GM12872 (cell line): ENCODE data around the gene ADAT1.

Source experiments
- TF ChIP-seq, protein P1 (sequence below): IDR thresholded peaks from 3 replicates; pipeline ENCODE4 v1.5.1; 2011; ENCODE audit warnings: low read depth, mild to moderate bottlenecking, low read length, moderate library complexity; ENCODE audit not compliant: insufficient read depth

Gene ADAT1

DNA sequence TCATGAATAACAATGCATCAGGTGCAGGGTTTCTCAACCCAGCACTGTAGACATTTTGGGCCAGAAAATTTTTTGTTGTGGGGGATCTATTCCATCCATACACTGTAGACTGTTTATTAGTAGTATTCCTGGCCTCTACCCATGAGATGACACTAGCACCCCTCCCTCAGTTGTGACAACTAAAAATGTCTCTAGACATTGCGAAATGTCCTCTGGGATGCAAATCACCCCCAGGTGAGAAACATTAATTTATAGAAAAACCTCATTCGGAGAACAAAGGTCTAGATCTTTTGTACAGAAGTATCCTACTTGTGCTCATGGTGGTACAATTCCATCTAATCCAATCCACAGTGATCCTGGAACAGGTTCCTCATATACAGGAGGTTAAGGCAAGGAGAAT lies 4.3 kb downstream of the ADAT1 start:
- TF ChIP-seq, protein P1, sequence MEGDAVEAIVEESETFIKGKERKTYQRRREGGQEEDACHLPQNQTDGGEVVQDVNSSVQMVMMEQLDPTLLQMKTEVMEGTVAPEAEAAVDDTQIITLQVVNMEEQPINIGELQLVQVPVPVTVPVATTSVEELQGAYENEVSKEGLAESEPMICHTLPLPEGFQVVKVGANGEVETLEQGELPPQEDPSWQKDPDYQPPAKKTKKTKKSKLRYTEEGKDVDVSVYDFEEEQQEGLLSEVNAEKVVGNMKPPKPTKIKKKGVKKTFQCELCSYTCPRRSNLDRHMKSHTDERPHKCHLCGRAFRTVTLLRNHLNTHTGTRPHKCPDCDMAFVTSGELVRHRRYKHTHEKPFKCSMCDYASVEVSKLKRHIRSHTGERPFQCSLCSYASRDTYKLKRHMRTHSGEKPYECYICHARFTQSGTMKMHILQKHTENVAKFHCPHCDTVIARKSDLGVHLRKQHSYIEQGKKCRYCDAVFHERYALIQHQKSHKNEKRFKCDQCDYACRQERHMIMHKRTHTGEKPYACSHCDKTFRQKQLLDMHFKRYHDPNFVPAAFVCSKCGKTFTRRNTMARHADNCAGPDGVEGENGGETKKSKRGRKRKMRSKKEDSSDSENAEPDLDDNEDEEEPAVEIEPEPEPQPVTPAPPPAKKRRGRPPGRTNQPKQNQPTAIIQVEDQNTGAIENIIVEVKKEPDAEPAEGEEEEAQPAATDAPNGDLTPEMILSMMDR = no peak

GRCh38 chr16:75617121-75617520 lies 6.0 kb downstream of the ADAT1 start:
- TF ChIP-seq, protein P1 = no peak

GRCh38 chr16:75616521-75617010 lies 6.5 kb downstream of the ADAT1 start:
- TF ChIP-seq, protein P1 = no peak

- TF ChIP-seq, protein P1 = no peak
Observed at GRCh38 chr16:75615619-75616018, 7.5 kb downstream of the ADAT1 start.

DNA sequence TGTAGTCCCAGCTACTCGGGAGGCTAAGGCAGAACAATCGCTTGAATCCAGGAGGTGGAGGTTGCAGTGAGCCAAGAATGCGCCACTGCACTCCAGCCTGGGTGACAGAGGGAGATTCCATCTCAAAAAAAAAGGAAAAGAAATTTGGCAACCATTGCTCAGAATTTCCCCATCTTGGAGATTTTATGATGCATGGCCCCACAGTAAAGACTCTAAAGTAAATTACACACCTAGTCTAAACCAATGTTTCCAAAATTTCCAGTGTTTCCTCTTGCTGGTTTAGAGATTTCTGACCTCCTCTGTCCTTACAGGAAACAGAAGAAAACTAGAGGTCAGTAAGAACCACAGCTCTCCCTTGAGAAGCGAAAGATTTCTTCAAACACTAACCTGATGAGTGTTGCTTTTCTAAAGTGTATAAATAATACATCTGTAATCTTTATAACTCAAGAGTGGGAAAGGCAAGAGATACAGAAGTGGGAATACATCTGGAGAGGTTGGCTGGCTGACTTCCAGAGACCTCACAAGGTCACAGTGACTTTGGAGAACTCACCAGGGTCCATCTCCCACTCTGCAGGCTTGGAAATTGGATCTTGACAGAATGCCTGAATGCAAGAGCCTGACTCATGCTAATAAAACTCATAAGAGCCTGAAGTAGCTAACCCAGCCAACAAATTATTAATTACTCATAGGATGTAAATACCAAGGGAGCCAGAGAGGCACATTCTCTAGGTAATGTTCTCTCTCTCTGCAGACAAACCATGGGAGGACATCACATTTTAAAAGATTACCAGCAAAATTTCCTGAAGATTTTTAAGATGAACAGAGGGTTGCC lies 8.8 kb downstream of the ADAT1 start:
- TF ChIP-seq, protein P1 = no peak

DNA sequence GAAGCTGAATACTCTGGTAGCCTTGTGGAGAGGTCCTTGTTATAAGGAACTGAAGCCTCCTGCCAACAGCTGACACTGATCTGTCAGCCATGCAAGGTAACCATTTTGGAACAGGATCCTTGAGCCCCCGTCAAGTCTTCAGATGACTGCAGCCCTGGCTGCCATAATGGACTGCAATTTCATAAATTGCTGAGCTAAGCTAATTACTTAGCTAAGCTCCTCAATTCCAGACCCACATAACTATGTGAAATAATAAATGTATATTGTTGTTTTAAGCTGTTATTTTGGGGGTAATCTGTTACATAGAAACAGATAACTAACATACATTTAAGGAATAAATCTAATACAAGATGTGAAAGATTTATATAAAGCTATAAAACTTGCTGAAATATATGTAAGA lies 16.6 kb downstream of the ADAT1 start:
- TF ChIP-seq, protein P1 = no peak

GRCh38 chr16:75603241-75603640 lies 19.8 kb downstream of the ADAT1 start:
- TF ChIP-seq, protein P1 = no peak
